HUES48 (cell line): ENCODE results near the gene PLA2G1B.

ENCODE experiments used
- H3K27ac ChIP-seq: one replicate; pipeline ENCODE4 v1.7.0; 2013; ENCODE audit warnings: low read depth, low read length, inconsistent platforms
- H3K27me3 ChIP-seq: 2 replicates; pipeline ENCODE4 v1.6.1; 2013; ENCODE audit warnings: mild to moderate bottlenecking, low read length; ENCODE audit not compliant: control insufficient read depth, insufficient read depth
- H3K36me3 ChIP-seq: 2 replicates; pipeline ENCODE4 v1.6.1; 2013; ENCODE audit warnings: low read length; ENCODE audit not compliant: control insufficient read depth, insufficient read depth
- H3K4me1 ChIP-seq: 2 replicates; pipeline ENCODE4 v1.6.1; 2013; ENCODE audit warnings: mild to moderate bottlenecking, low read length; ENCODE audit not compliant: control insufficient read depth, insufficient read depth
- H3K4me3 ChIP-seq: 2 replicates; pipeline ENCODE4 v1.5.1; 2013; ENCODE audit warnings: mild to moderate bottlenecking, low read depth, low read length
- H3K9ac ChIP-seq: 2 replicates; pipeline ENCODE4 v1.6.1; 2013; ENCODE audit warnings: mild to moderate bottlenecking, low read depth, low read length, moderate library complexity
- H3K9me3 ChIP-seq: 2 replicates; pipeline ENCODE4 v1.6.1; 2013; ENCODE audit warnings: low read length; ENCODE audit not compliant: control insufficient read depth, insufficient read depth

Gene PLA2G1B

GRCh38 chr12:120357104-120357503 is 29.5 kb upstream of the PLA2G1B start:
- H3K9ac ChIP-seq: no peak overlapping the region
- H3K27me3 ChIP-seq: no peaks in the 10 kb centered on the region
- H3K4me3 ChIP-seq: no peak overlapping the region
- H3K9me3 ChIP-seq: no peaks in the 10 kb centered on the region
- H3K36me3 ChIP-seq: peaks cover 67% of the 10 kb centered on the region
- peaks cover 25% of the 10 kb centered on the region for H3K4me1 ChIP-seq
- H3K27ac ChIP-seq: peak overlapping the region; percentile 88

- no peaks in the 10 kb centered on the region for H3K9me3 ChIP-seq
- peaks cover 70% of the 10 kb centered on the region for H3K36me3 ChIP-seq
- no peaks in the 10 kb centered on the region for H3K27me3 ChIP-seq
- H3K4me1 ChIP-seq: peaks cover 22% of the 10 kb centered on the region
- no peak overlapping the region for H3K4me3 ChIP-seq
- H3K27ac ChIP-seq: peak overlapping the region; percentile 88
- H3K9ac ChIP-seq: no peak overlapping the region
These were observed 29.0 kb upstream of the PLA2G1B start for GRCh38 chr12:120356567-120357030.

GRCh38 chr12:120353556-120354317 is 26.2 kb upstream of the PLA2G1B start:
- H3K4me1 ChIP-seq: peaks cover 10% of the 10 kb centered on the region
- H3K36me3 ChIP-seq: peaks cover 83% of the 10 kb centered on the region
- H3K4me3 ChIP-seq: no peak overlapping the region
- H3K27me3 ChIP-seq: no peaks in the 10 kb centered on the region
- H3K9me3 ChIP-seq: no peaks in the 10 kb centered on the region
- H3K9ac ChIP-seq: no peak overlapping the region
- H3K27ac ChIP-seq: no peak overlapping the region

GRCh38 chr12:120353136-120353535 is 25.6 kb upstream of the PLA2G1B start:
- Histone ChIP-seq H3K36me3 (peaks cover 83% of the 10 kb centered on the region), H3K9me3 (no peaks in the 10 kb centered on the region), H3K4me3 (no peak overlapping the region), H3K27me3 (no peaks in the 10 kb centered on the region), H3K4me1 (0 out of 2 replicates have a peak, but pooled peaks cover 6% of the 10 kb centered on the region), H3K9ac (no peak overlapping the region), H3K27ac (no peak overlapping the region)

GRCh38 chr12:120352117-120352516 is 24.5 kb upstream of the PLA2G1B start:
- H3K27ac ChIP-seq: no peak overlapping the region
- no peaks in the 10 kb centered on the region for H3K27me3 ChIP-seq
- no peak overlapping the region for H3K9ac ChIP-seq
- H3K9me3 ChIP-seq: no peaks in the 10 kb centered on the region
- 0 out of 2 replicates have a peak, but pooled peaks cover 5% of the 10 kb centered on the region for H3K4me1 ChIP-seq
- H3K36me3 ChIP-seq: peaks cover 83% of the 10 kb centered on the region
- no peak overlapping the region for H3K4me3 ChIP-seq

GRCh38 chr12:120350576-120351350 is 23.2 kb upstream of the PLA2G1B start:
- no peak overlapping the region for H3K9ac ChIP-seq
- H3K36me3 ChIP-seq: peaks cover 75% of the 10 kb centered on the region
- no peaks in the 10 kb centered on the region for H3K27me3 ChIP-seq
- no peak overlapping the region for H3K4me3 ChIP-seq
- no peak overlapping the region for H3K27ac ChIP-seq
- no peaks in the 10 kb centered on the region for H3K9me3 ChIP-seq
- H3K4me1 ChIP-seq: no peaks in the 10 kb centered on the region

- H3K4me1 ChIP-seq: no peaks in the 10 kb centered on the region
- H3K4me3 ChIP-seq: no peak overlapping the region
- H3K36me3 ChIP-seq: peaks cover 73% of the 10 kb centered on the region
- no peak overlapping the region for H3K9ac ChIP-seq
- H3K9me3 ChIP-seq: no peaks in the 10 kb centered on the region
- no peaks in the 10 kb centered on the region for H3K27me3 ChIP-seq
- H3K27ac ChIP-seq: no peak overlapping the region
These were observed 20.2 kb upstream of the PLA2G1B start for GRCh38 chr12:120347766-120348165.

- Histone ChIP-seq H3K27ac (no peak overlapping the region), H3K4me3 (no peak overlapping the region), H3K36me3 (peaks cover 63% of the 10 kb centered on the region), H3K9ac (no peak overlapping the region), H3K4me1 (0 out of 2 replicates have a peak, but pooled peaks cover 6% of the 10 kb centered on the region), H3K9me3 (no peaks in the 10 kb centered on the region), H3K27me3 (no peaks in the 10 kb centered on the region)
These were observed 19.1 kb upstream of the PLA2G1B start for GRCh38 chr12:120346681-120347080.

- Histone ChIP-seq H3K4me1 (0 out of 2 replicates have a peak, but pooled peaks cover 6% of the 10 kb centered on the region), H3K9me3 (no peaks in the 10 kb centered on the region), H3K27ac (no peak overlapping the region), H3K36me3 (peaks cover 58% of the 10 kb centered on the region), H3K4me3 (no peak overlapping the region), H3K9ac (no peak overlapping the region), H3K27me3 (no peaks in the 10 kb centered on the region)
These were observed 18.5 kb upstream of the PLA2G1B start for GRCh38 chr12:120346031-120346430.

- Histone ChIP-seq H3K4me3 (no peak overlapping the region), H3K9ac (no peak overlapping the region), H3K27ac (no peak overlapping the region), H3K4me1 (0 out of 2 replicates have a peak, but pooled peaks cover 6% of the 10 kb centered on the region), H3K36me3 (peaks cover 40% of the 10 kb centered on the region), H3K9me3 (no peaks in the 10 kb centered on the region), H3K27me3 (no peaks in the 10 kb centered on the region)
These were observed 16.1 kb upstream of the PLA2G1B start for GRCh38 chr12:120343692-120344091.

GRCh38 chr12:120343039-120343537 is 15.5 kb upstream of the PLA2G1B start:
- Histone ChIP-seq H3K27me3 (no peaks in the 10 kb centered on the region), H3K9ac (no peak overlapping the region), H3K4me3 (no peak overlapping the region), H3K27ac (peak overlapping the region; percentile 10), H3K4me1 (0 out of 2 replicates have a peak, but pooled peaks cover 6% of the 10 kb centered on the region), H3K36me3 (peaks cover 38% of the 10 kb centered on the region), H3K9me3 (no peaks in the 10 kb centered on the region; the same call in 1 of the 2 replicates)
